HG02759 (cell line): ENCODE measurements around the gene SULT1C4.
"Not testable (repeated sequence)": the region's sequence is repeated elsewhere in the genome, so short reads cannot be mapped to it uniquely, and the experiment has no call there.

ENCODE experiments used
- ATAC-seq: cut with Tn5 transposase; IDR thresholded peaks from one replicate; pipeline ENCODE4 v1.9.1; 2021; ENCODE audit warnings: mild to moderate bottlenecking, moderate library complexity; ENCODE audit not compliant: unreplicated experiment

The SULT1C4 gene

DNA sequence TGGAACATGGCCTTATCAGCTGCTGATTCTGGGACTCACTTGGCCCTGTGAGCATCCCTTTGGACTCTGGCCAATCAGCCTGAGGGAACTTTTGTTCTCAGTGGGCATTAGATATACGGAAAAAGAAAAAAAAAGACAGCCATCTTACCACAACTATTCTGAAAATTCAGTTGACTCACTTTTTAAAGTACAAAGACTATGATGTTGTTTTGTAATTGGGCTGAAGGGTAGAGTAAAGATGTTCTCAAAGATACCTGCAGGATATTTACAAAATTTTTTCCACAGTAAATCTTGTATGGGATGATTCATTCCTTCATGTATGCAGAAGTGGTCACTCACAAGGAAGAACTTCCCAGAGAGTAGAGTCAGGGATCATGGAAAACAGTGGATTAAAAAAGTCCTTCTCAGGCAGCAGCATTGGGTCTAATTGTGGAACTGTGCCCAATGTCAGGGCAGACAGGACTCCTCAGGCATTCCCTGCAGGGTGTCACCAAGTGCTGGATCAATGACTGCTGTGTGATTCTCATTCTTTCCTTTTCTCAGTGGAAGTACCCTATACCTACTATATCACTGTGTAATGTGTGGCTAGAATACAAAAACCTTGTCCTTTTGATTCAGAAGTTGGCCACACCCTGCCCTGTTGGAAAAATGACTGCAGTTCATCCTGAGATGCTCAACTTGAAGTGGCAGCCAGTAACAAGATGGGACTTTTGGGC, 35.4 kb downstream of the SULT1C4 start:
- ATAC-seq: no peak

DNA sequence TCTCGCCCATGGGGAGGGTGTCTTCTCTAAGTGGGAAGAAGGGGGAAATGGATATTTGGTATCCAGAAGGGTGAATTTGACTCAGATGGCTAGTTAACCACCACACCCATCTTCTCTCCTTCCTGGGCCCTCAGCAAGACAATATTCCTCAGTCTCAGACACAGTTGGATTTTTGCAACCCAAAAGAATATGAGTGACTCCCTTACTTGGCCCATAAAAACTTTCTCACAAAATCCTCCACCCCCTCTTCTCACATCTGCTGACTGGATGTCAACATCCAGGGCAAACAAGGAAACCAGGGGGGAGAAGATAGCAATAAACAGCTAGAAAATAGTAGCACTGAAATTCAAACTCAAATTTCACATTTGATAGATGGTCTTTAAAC, 35.9 kb downstream of the SULT1C4 start:
- ATAC-seq: no peak

DNA sequence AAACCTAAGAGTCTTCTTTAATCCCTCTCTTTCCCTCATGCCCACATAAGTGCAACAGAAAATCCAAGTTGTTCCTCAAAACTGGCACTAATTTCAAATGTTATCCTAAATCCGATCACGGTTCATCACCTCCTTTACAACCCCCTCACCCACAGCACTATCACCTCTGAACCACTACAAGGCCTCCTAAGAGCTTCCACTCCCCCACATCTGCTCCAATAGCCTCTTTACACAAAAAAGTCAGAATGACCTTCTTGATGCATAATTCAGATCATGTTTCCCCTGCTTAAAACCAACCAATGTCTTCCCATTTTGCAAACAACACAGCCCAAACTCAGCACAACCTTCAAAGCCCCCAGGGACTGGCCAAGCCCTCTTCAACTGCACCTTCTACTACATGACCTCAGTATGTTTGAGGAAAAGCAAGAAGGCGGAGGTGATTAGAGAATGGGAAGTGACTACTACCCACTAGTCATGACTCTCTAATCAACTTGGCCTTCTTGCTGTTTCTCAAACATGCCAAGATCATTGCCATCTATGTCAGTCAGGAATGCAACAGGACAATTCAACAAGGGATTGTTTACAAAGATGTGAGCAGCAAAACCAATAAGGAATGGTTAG, 36.6 kb downstream of the SULT1C4 start:
- no peak for ATAC-seq

DNA sequence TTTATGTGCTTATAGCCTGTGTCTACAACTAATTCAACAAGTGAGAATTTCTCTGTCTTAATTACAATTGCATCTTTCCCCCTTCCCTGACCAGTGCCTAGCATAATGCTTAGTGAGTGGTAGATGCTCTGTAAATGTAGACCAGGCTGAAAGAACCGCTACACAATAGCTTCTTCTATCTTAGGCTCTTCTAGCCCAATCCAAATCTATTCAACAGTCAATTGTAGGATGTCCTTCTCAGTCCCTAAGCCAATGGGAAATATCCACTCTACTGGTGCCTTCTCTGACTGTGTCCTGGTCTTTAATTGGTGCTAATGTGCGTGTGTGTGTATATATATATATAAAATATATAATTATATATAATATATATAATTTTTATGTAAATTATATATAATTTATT, 37.2 kb downstream of the SULT1C4 start:
- ATAC-seq: no peak

DNA sequence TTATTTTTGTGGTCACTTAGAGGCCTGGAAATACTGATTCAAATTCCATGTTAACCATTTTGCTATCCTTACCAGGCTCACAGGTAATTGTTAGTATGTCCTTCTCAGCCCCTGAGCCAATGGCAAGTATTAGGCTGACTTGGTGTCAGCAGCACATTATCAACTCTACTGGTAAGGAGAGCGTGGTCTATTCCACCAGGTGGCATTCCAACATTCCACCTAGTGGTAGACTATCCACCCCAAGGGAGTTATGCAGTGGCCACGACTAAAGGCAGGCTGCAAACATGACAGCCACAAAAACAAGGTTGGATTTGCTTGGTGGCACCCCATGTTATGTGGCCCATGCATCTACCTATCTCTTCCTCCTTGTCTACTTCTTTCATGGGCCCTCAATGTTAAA, 39.5 kb downstream of the SULT1C4 start:
- no peak for ATAC-seq

DNA sequence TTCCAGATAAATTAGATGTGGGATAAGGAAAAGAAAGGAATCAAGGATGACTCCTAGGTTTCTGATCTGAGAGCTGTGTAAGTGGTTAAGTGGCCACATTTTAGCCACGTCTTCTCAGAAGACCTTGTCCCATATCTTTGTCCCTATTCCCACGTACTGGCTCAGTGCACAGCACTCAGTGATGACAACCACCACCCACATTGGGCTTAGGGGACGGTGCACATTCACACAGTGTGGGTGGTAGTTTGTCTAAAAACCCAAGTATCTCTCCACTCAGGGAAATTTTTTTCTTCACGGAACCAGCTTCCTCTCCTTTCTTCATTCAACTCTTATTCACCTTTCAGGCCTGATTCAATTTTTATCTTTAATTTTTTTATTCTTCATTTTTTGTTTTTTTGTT, 40.7 kb downstream of the SULT1C4 start:
- no peak for ATAC-seq

DNA sequence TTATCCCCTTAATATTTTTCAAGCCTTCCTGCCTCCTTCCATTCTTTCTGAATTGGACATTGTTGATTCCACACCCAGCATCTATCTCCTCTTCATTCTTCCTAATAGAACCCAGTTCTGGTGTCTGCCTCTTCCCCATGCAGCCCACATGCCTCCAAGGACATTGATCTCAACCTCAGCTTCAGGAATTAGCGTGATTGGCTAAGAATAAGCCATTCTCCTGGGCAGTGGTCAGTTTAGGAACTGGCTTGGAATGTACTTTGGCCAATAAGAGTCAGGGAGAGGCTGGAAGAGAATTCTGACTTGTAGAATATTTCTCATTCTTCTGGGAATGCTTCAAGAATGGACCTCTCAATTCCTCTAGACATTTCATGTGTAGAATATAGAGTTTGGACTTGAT, 45.3 kb downstream of the SULT1C4 start:
- ATAC-seq: no peak

DNA sequence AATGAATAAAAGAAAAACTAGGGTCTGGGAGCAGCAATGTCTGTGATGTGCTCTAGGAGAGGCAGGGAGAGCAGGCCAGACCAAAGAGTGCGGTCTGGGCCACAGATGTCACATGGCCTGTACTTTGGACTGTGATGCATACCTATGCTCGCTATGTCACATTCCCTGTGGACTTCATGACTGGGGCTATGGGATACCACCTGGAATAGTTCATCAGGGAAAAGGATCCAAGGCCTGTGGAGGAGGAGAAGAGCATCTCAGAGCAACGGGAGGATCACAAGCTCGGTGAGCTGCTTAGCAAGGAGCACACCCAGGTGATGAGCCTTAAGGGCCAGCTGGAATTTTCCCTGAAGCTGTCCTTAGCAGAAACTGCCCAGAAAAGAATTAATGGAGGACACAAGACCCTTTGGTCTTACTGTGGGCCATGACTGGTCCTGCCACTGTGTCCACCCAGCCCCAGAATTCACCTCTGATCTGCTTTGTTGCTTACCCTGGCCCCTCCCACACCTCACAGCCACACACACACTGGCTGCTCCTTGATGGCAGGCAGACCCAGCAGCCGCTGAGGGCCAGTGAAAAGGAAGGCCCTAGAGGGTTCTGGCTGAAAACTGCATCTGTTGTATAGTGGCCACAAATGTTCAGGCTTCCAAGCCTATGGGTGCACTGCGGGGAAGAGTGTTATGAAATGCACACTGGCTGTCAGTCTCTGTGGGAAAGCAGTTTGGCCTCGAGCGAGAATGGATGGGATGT, 45.9 kb downstream of the SULT1C4 start:
- ATAC-seq: no peak

DNA sequence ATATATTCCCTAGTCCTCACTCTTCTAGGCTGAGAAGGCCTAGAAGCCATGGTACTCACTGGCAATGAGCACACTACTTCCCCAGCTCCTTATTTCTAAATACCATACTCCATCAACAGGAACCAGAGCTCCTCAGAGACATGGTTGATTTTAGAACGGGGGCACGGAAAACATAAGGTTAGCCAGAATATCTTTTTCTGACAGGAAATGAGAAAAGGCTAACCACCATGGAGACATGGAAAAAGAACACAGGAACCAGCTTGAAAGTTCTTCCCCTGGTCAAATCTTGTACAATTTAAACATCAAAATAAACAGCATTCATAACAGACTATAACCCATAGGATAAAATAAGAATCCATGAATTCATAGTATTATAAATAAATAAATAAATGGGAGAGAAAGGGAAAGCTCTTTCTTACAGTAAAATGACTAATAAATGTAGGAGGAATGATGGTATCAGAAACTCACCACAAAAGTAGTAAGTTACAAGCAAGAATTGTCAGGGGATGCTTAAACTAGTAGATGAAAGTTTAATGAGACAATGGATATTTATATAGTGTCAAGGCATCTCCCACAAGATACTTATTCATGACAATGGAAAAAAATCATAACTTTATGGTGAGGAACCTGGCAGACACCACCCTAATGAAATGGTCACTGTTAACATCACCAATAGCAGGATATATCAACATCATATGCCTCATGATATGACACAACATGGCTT, 50.7 kb downstream of the SULT1C4 start:
- no peak for ATAC-seq

DNA sequence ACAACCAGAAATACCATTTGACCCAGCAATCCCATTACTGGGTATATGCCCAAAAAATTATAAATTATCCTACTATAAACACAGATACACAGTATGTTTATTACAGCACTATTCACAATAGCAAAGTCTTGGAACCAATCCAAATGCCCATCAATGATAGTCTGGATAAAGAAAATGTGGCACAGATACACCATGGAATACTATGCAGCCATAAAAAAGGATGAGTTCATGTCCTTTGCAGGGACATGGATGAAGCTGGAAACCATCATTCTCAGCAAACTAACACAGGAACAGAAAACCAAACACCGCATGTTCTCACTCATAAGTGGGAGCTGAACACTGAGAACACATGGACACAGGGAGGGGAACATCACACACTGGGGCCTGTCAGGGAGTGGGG, 57.8 kb downstream of the SULT1C4 start:
- not testable (repeated sequence) for ATAC-seq

DNA sequence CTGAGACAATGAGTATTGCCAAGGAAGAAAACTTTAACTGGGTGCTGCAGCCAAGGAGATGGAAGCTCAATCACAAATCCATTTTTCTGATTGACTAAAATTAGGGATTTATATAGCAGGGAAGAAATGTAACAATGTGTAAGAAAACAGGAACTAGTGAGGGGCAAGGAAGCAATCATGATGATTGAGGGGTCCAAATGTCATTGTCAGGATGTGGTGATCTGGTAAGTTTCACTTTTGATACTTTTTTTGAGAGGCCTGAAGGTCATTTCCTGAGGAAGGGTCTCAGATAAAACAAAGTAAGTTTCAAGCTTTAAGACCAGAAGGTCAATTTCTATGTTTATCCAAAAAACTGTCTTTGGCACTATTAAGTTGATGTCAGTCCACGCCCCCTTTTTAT, 59.2 kb downstream of the SULT1C4 start:
- no peak for ATAC-seq
